ENCODE measurements around the gene ACSF3.

ACSF3 gene

GRCh38 chr16:89096768-89097391 lies 3.2 kb downstream of the ACSF3 start:
- no peak for DNase-seq

GRCh38 chr16:89097392-89097772 lies 3.7 kb downstream of the ACSF3 start:
- DNase-seq = no peak

GRCh38 chr16:89098767-89099430 lies 5.2 kb downstream of the ACSF3 start:
- no peak for DNase-seq

DNA sequence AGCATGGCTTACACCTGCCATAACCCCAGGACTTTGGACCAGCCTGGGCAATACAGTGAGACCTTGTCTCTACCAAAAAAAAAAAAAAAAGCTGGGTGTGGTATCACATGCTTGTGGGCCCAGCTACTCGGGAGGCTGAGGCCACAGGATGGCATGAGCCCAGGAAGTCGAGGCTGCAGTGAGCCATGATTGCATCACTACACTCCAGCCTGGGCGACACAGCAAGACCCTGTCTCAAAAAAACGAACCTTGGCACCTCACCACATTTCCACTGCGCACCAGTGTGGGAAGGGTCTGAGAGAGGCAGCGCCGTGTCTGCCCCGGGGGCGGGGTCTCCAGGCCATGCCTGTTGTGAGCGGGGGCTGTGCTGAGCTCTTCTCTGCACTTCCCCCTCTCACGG lies 6.3 kb downstream of the ACSF3 start:
- DNase-seq = no peak

DNA sequence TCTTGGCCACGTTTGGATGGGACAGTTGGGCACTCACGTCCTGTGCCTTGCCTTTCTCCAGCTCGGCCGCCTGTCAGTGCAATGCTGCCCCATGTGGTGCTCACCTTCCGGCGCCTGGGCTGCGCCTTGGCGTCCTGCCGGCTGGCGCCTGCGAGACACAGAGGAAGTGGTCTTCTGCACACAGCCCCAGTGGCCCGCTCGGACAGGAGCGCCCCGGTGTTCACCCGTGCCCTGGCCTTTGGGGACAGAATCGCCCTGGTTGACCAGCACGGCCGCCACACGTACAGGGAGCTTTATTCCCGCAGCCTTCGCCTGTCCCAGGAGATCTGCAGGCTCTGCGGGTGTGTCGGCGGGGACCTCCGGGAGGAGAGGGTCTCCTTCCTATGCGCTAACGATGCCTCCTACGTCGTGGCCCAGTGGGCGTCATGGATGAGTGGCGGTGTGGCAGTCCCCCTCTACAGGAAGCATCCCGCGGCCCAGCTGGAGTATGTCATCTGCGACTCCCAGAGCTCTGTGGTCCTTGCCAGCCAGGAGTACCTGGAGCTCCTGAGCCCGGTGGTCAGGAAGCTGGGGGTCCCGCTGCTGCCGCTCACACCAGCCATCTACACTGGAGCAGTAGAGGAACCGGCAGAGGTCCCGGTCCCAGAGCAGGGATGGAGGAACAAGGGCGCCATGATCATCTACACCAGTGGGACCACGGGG lies 7.1 kb downstream of the ACSF3 start:
- DNase-seq = no peak

- DNase-seq = no peak
Measured at GRCh38 chr16:89101303-89102040, 7.8 kb downstream of the ACSF3 start.

- peak; percentile 71 for DNase-seq
Measured at GRCh38 chr16:89102041-89102471, 8.4 kb downstream of the ACSF3 start.

DNA sequence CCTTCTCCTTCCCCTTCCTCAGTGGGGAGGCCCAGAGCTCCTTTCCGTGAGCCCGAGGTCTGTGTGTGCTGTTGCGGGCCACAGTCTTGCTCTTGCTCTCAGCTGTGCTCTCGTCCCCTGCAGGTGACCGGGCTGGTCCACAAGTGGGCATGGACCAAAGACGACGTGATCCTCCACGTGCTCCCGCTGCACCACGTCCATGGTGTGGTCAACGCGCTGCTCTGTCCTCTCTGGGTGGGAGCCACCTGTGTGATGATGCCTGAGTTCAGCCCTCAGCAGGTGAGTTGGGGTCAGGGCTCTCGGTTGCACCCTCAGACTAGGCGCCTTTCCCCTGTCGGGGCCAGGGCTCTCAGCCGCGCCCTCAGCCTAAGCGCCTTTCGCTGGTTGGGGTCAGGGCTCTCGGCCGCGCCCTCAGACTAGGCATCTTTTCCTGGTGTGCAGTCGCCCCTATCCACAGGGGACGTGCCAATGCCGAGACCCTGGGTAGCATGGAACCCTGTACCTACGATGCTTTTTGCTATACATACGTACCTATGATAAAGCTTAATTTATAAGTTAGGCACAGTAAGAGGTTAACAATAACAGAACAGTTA lies 8.9 kb downstream of the ACSF3 start:
- no peak for DNase-seq

DNA sequence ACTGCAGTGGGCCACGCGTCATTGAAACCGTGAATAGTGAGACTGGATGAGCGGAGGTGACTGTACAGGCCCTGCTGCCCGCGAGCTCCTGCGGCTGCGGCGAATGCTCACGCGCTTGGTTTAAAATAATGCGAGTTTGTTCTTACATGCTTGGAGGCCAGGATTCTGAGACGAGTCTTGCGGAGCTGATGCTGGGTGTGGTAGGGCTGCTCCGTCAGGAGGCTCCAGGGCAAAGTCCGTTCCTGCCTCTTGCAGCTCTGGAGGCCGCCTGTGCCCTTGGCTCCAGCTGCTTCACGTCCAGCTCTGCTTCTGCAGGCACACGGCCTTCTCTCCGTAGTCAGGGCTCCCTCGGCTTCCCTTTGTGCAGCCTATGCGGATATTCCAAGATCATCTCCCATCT lies 9.5 kb downstream of the ACSF3 start:
- DNase-seq = no peak

DNA sequence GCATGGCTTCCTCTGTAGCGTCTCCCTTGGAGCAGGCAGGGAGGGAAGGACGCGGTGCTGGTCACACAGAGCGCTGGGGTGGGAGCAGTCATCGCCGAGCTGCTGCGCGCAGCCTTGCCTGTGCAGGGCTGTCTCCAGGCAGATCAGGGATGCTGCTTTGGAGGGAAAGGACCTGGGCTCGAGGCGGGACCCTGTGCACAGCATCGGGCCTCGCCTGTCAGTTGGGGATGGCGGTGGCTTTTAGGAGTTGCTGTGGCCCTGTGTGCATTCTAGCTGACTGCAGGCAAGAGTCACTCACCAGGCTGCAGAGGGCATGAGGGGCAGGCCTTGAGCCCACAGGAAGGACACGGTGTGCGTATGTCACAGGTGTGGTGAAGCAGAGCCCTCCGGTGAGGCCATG lies 10.1 kb downstream of the ACSF3 start:
- DNase-seq = no peak

- no peak for DNase-seq
Measured at GRCh38 chr16:89104303-89104702, 10.7 kb downstream of the ACSF3 start.

GRCh38 chr16:89104930-89105571 lies 11.4 kb downstream of the ACSF3 start:
- DNase-seq = no peak

- peak; percentile 49 for DNase-seq
Measured at GRCh38 chr16:89105599-89106151, 12.0 kb downstream of the ACSF3 start.

DNA sequence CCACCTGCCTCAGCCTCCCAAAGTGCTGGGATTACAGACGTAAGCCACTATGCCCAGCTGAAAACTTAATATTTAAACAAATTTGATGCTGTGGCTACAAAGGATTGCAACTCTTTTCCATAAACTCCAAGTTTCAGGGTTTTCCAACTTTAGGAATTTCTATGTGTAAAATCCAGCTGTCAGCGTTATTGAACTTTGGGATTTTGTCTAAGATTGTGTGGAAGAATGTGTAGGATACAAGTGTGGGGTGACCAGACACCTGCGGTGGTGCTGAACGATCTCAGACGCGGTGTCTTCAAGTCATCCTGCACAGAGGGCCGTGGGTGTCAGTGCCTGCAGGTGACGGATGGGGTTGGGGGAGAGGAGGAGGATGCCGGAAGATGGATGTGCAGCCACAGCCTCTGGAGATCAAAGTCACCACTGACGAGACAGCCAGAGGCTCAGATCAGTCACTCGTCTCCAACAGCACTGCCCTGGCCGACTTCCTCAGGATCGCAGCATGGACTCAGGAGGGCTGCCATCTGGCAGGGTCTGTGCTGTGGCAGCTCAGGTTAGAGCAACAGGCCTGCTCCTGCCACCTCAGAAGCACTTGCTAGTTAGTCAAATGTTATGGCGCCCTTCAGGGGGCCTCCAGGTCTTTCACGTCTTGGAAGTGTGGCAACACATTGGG lies 13.0 kb downstream of the ACSF3 start:
- DNase-seq = no peak

DNA sequence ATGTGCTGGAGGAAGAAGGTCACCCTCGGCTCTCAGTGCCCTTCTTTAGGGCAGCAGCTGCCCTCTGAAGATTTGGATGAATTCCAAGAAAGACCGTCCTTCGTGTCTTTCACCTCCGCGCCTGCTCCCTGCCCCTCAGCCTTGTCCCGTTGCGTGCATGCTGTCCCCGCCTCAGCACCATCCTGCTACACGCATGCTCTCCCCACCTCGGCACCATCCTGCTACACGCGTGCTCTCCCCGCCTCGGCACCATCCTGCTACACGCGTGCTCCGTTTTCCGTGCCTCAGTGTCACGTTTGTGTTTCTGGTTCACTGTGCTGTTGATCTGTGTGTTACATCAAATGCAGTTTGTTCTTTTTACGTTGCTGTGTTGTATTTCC lies 13.5 kb downstream of the ACSF3 start:
- DNase-seq = no peak

DNA sequence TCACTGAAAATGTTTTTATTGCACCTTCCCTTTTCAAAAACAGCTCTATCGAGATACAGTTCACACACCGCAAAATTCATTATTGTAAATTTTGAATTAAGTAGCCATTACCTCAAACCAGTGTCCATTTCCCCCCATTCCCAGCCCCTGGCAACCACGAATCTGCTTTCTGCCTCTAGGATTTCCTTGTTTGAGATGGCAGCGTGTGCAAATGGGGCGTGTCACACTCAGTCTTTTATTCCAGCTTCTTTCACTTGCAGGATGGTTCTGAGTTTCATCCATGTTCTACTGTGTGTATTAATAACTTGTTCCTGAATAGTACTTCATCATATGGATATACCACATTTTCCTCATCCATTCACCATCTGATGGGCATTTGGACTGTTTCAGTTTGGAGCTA lies 14.8 kb downstream of the ACSF3 start:
- DNase-seq = no peak

- DNase-seq = no peak
Measured at GRCh38 chr16:89110641-89111040, 17.0 kb downstream of the ACSF3 start.

DNA sequence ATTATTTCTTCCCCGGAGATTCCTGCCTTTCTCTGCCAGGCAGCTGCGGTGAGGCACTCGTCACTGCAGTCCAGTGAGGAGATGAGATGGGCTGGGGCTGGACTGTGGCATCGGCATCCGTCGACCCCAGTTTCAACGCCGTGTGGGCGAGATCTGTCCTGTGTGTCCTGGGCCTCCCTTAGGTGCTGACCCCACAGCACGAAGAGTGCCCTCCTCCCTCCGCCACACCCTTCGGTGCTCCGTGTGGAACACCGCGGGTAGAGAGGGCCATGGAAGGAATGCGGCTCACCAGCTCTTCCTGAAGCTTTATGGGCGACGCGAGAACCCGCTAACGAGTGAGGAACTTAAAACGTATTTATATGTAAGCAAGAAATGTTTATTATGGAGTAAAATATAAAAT lies 17.6 kb downstream of the ACSF3 start:
- no peak for DNase-seq

DNA sequence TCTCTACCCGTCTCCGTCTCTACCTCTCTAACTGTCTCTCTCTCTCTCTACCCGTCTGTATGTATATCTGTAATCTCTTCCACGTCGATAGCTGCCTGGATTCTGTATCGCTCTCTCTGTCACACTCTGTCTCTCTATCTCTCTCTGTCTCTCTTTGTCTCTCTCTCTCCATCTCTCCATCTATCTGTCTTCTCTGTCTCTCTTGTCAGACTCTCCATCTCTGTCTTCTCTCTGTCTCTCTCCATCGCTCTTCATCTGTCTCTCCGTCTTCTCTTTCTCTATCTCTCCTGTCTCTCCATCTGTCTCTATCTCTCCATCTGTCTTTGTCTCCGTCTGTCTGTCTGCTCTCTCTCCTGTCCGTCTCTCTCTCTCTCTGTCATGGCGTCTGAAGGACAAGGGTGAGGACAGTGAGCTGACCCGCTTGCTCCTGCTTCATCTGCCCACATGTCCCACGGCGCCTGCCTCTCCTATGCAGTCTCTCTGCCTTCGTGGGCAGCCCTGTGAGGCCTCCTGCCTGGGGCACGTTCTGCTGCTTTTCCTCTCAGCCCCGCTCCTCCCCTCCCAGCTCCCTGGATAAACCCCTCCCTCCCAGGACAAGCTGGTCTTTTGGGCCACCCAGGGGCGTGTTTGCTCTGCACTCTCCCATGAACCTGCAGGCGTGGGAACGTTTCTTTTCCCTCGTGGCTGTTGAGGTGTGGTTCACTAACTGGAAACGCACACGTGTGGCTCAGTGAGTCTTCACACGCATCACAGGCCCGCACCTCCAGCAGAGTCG lies 18.9 kb downstream of the ACSF3 start:
- no peak for DNase-seq

- DNase-seq = no peak
Measured at GRCh38 chr16:89113152-89113547, 19.5 kb downstream of the ACSF3 start.

- DNase-seq = no peak
Measured at GRCh38 chr16:89113661-89114060, 20.0 kb downstream of the ACSF3 start.

Measured in DMS79 (cell line).